B cell (primary cell): ENCODE results near the gene WHAMM. TPM values are rescaled to one million over a fixed set of nuclear protein-coding genes. Genes with fewer than 3 reads are reported as not detected.

Source experiments
- ATAC-seq: fragments of 200-7000 bp; cut with Tn5 transposase; one replicate; pipeline ENCODE4 v1.10.0; 2021; ENCODE audit warnings: low read depth, mild to moderate bottlenecking, moderate number of reproducible peaks, moderate library complexity
- CTCF ChIA-PET: fragments of 350-600 bp; sonication (Branson Sonifier 250); formaldehyde crosslinking; loops from one replicate; lab custom pipeline; 2021; ENCODE audit warnings: antibody characterized with exemption, inconsistent platforms; lab: Charles Lee
- POLR2A ChIA-PET: fragments of 350-600 bp; sonication (Branson Sonifier 250); formaldehyde crosslinking; loops from one replicate; lab custom pipeline; 2021; ENCODE audit warnings: antibody characterized with exemption; lab: Charles Lee
- DNase-seq: peaks from one replicate; pipeline ENCODE4 v3.0.0; 2013
- H2AFZ ChIP-seq: 2 replicates; pipeline ENCODE4 v1.6.1; 2012; ENCODE audit warnings: mild to moderate bottlenecking, low read depth, low read length; ENCODE audit not compliant: insufficient read depth, poor library complexity, severe bottlenecking
- H3K27ac ChIP-seq, 2 donors: 1 replicate in 1 of 2; 2 replicates in 1 of 2; pipeline ENCODE4 v1.5.1; 2012 to 2013; ENCODE audit warnings: low read length in 2 of 2, mild to moderate bottlenecking in 2 of 2, moderate library complexity in 1 of 2
- H3K27me3 ChIP-seq, 4 experiments: fragments of 200-600 bp in 1 of 4; sonication (generic) in 1 of 4; replicated peaks in 1 of 4; 1 replicate in 2 of 4; 2 replicates in 2 of 4; pipeline versions ENCODE4 v1.6.1 to v1.7.0; 2013 to 2016; ENCODE audit warnings: low read length in 3 of 4, mild to moderate bottlenecking in 2 of 4, mixed read lengths in 1 of 4, moderate library complexity in 1 of 4; ENCODE audit not compliant: insufficient read depth in 4 of 4, control insufficient read depth in 3 of 4; ENCODE audit errors: control extremely low read depth in 1 of 4
- H3K36me3 ChIP-seq, 2 experiments: replicated peaks in 1 of 2; 1 replicate in 1 of 2; 2 replicates in 1 of 2; pipeline versions ENCODE4 v1.6.1 to v1.7.1; 2013; ENCODE audit warnings: low read length in 1 of 2; ENCODE audit not compliant: insufficient read depth in 2 of 2, control insufficient read depth in 1 of 2; ENCODE audit errors: control extremely low read depth in 1 of 2, extremely low read depth in 1 of 2
- H3K4me1 ChIP-seq, 2 donors: fragments of 200-600 bp in 1 of 2; sonication (generic) in 1 of 2; 1 replicate in 1 of 2; 2 replicates in 1 of 2; pipeline versions ENCODE4 v1.5.1 to v1.6.1; 2013 to 2017; ENCODE audit warnings: low read length in 2 of 2; ENCODE audit not compliant: control insufficient read depth in 2 of 2, insufficient read depth in 2 of 2
- H3K4me2 ChIP-seq: replicated peaks from 2 replicates; pipeline ENCODE3; 2012; ENCODE audit warnings: mild to moderate bottlenecking, low read depth, low read length; ENCODE audit not compliant: poor library complexity, severe bottlenecking
- H3K4me3 ChIP-seq, 5 experiments: fragments of 200-600 bp in 1 of 5; sonication (generic) in 1 of 5; 1 replicate in 3 of 5; 2 replicates in 2 of 5; pipeline versions ENCODE4 v1.5.1 to v1.7.0; 2011 to 2016; ENCODE audit warnings: low read length in 4 of 5, mild to moderate bottlenecking in 4 of 5, low read depth in 2 of 5, control low read depth in 1 of 5, moderate library complexity in 1 of 5; ENCODE audit not compliant: insufficient read depth in 1 of 5; ENCODE audit errors: control extremely low read depth in 1 of 5, extremely low read depth in 1 of 5
- H3K79me2 ChIP-seq: fragments of 200-600 bp; sonication (generic); one replicate; pipeline ENCODE4 v1.6.0; 2016; ENCODE audit warnings: low read length; ENCODE audit not compliant: control insufficient read depth, insufficient read depth
- H3K9ac ChIP-seq: fragments of 200-600 bp; sonication (generic); 2 replicates; pipeline ENCODE4 v1.6.1; 2017; ENCODE audit warnings: mild to moderate bottlenecking, low read length, moderate library complexity
- H3K9me3 ChIP-seq, 3 donors: one replicate each; pipeline versions ENCODE4 v1.6.1 to v1.7.1; 2013; ENCODE audit warnings: low read length in 2 of 3; ENCODE audit not compliant: control insufficient read depth in 2 of 3, insufficient read depth in 1 of 3; ENCODE audit errors: control extremely low read depth in 1 of 3
- H4K20me1 ChIP-seq: 2 replicates; pipeline ENCODE4 v1.6.0; 2012; ENCODE audit warnings: mild to moderate bottlenecking, low read length; ENCODE audit not compliant: insufficient read depth, control insufficient read depth, poor library complexity, severe bottlenecking
- H3K27ac Mint-ChIP-seq: one replicate; pipeline ENCODE4 v1.8.0; 2021; ENCODE audit warnings: mixed read lengths
- H3K27me3 Mint-ChIP-seq: one replicate; pipeline ENCODE4 v1.8.0; 2021; ENCODE audit warnings: mixed read lengths
- H3K4me1 Mint-ChIP-seq: one replicate; pipeline ENCODE4 v1.8.0; 2021; ENCODE audit warnings: mixed read lengths
- H3K4me3 Mint-ChIP-seq: one replicate; pipeline ENCODE4 v1.8.0; 2021; ENCODE audit warnings: mixed read lengths
- H3K9me3 Mint-ChIP-seq: one replicate; pipeline ENCODE4 v1.8.0; 2022; ENCODE audit warnings: mixed read lengths; ENCODE audit not compliant: insufficient read depth
- EZH2 ChIP-seq: IDR thresholded peaks from 2 replicates; pipeline ENCODE4 v1.6.1; 2012; ENCODE audit warnings: borderline replicate concordance, low read depth, mild to moderate bottlenecking, moderate library complexity, low read length; ENCODE audit not compliant: insufficient read depth, poor library complexity, severe bottlenecking
- WGBS: methylation state at CpG from one replicate; pipeline ENCODE4 v1.1.5; 2013; ENCODE audit warnings: missing lambda C conversion rate; ENCODE audit not compliant: insufficient coverage; 5-methylcytosine and 5-hydroxymethylcytosine counted together
- intact Hi-C: fragments of 100-400 bp; cut with micrococcal nuclease; formaldehyde crosslinking; loops from one replicate; pipeline ENCODE4 v1.10.0; 2022
- polyA plus RNA-seq: library from polyadenylated mRNA; depleted of rRNA; stranded (reverse); fragments of >200 nt; gene quantifications from 2 replicates; pipeline ENCODE4 v1.2.3, GENCODE V29; 2012
- total RNA-seq, 2 donors: library from RNA; stranded (reverse); fragments of 120-200 nt in 1 of 2; gene quantifications; 1 replicate in 1 of 2; 2 replicates in 1 of 2; pipeline versions ENCODE4 v1.2.3 to v1.2.4, GENCODE V29; 2013 to 2022
- TF ChIP-seq, protein P1 (sequence below): fragments of 200-600 bp; IDR thresholded peaks from one replicate; pipeline ENCODE4 v1.8.0; 2022; ENCODE audit warnings: antibody characterized with exemption, mild to moderate bottlenecking

The WHAMM gene
- total and polyA plus RNA-seq, 2 donors (not counting 1 experiment from before 2014, with no cell fraction given), result 18.3 to 31.3 TPM

- peak overlapping the region; percentile 89 for H3K27ac Mint-ChIP-seq
- Histone ChIP-seq H3K27ac (peak overlapping the region; percentile 91 to 99), H3K27me3 (no peaks in the 10 kb centered on the region), H3K4me3 (peak overlapping the region; percentile 82 to 96 (median 86)), H3K4me2 (peak overlapping the region; percentile 75), H2AFZ (no peak overlapping the region), H3K4me1 (peaks cover 22 to 29% of the 10 kb centered on the region in 2 donors), H3K36me3 (peaks cover 4 to 25% of the 10 kb centered on the region in 2 experiments), H3K9ac (peak overlapping the region; percentile 98), H4K20me1 (peaks cover 7% of the 10 kb centered on the region), H3K9me3 (no peaks in the 10 kb centered on the region), H3K79me2 (peaks cover 53% of the 10 kb centered on the region)
- peaks cover 45% of the 10 kb centered on the region for H3K4me1 Mint-ChIP-seq
- POLR2A ChIA-PET, result interaction anchor here (1.3 to 2.4 kb wide), 3 partner anchors 61 to 271 kb away, joined by 4 to 7 read pairs (median 4); partner anchors contain the start of genes RAMAC and RPS17
- WGBS, result no CpG with 5 or more reads among the region's 6 CpGs
- peak overlapping the region; percentile 86 for H3K4me3 Mint-ChIP-seq
- H3K9me3 Mint-ChIP-seq, result no peaks in the 10 kb centered on the region
- intact Hi-C loops, result loop anchor here (1.0 to 2.0 kb wide), 2 partner anchors 33 to 102 kb away; partner anchors contain the start of gene AP3B2
- no peaks in the 10 kb centered on the region for H3K27me3 Mint-ChIP-seq
- ATAC-seq (no peak), DNase-seq (peak; percentile 69)
- CTCF ChIA-PET, result interaction anchor here (0.6 to 1.7 kb wide), 7 partner anchors 22 to 251 kb away, joined by 3 to 7 read pairs (median 4); no protein-coding TSS in a partner anchor
- no peak for TF ChIP-seq EZH2
- TF ChIP-seq, protein P1, sequence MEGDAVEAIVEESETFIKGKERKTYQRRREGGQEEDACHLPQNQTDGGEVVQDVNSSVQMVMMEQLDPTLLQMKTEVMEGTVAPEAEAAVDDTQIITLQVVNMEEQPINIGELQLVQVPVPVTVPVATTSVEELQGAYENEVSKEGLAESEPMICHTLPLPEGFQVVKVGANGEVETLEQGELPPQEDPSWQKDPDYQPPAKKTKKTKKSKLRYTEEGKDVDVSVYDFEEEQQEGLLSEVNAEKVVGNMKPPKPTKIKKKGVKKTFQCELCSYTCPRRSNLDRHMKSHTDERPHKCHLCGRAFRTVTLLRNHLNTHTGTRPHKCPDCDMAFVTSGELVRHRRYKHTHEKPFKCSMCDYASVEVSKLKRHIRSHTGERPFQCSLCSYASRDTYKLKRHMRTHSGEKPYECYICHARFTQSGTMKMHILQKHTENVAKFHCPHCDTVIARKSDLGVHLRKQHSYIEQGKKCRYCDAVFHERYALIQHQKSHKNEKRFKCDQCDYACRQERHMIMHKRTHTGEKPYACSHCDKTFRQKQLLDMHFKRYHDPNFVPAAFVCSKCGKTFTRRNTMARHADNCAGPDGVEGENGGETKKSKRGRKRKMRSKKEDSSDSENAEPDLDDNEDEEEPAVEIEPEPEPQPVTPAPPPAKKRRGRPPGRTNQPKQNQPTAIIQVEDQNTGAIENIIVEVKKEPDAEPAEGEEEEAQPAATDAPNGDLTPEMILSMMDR, result no peak
These were observed 1.5 kb downstream of the WHAMM start for GRCh38 chr15:82810890-82811426.

DNA sequence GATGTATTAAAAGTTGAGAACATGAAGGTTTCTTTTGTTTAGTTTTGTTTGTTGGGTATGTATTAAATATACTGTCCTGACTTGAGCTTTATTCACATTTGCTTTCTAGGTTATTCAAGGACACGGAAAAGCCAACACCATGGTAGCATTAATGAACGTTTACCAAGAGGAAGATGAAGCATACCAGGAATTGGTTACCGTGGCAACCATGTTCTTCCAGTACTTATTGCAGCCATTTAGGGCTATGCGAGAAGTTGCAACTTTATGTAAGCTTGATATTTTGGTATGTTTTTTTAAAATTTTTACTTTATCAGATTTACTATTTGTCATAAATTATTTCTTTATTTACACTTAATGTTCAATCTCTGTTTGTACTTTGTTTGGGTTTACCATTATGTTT is 3.6 kb downstream of the WHAMM start:
- ATAC-seq (no peak), DNase-seq (no peak)
- intact Hi-C loops, result no loop called here
- no peaks in the 10 kb centered on the region for H3K27me3 Mint-ChIP-seq
- Histone ChIP-seq H3K9me3 (no peaks in the 10 kb centered on the region), H3K79me2 (peaks cover 68% of the 10 kb centered on the region), H3K4me1 (peaks cover 14 to 21% of the 10 kb centered on the region in 2 donors), H3K4me2 (no peak overlapping the region), H3K27me3 (no peaks in the 10 kb centered on the region), H2AFZ (no peak overlapping the region), H3K4me3 (no peak overlapping the region), H4K20me1 (peaks cover 23% of the 10 kb centered on the region), H3K27ac (peak overlapping the region in 1 of 2 donors; percentile 99), H3K36me3 (peaks cover 5 to 44% of the 10 kb centered on the region in 2 experiments), H3K9ac (no peak overlapping the region)
- 89% methylated on average over 3 of the region's 4 CpGs for WGBS
- no peak overlapping the region for H3K4me3 Mint-ChIP-seq
- TF ChIP-seq, protein P1, result no peak
- no peak for TF ChIP-seq EZH2
- no peak overlapping the region for H3K27ac Mint-ChIP-seq
- ChIA-PET CTCF (interaction anchor here (0.6 to 1.4 kb wide), 2 partner anchors 10 to 32 kb away, joined by 3 to 6 read pairs; no protein-coding TSS in a partner anchor), POLR2A (no interaction called here)
- H3K4me1 Mint-ChIP-seq, result peaks cover 37% of the 10 kb centered on the region
- no peaks in the 10 kb centered on the region for H3K9me3 Mint-ChIP-seq
